Stimulated activated CD4-positive, alpha-beta T cell treated with anti-CD3 and anti-CD28 coated beads, Interleukin-12 subunit alpha, Interleukin-12 subunit beta, amount 100 ng/mL, for 4 hours (primary cell): ENCODE data around the gene RTN4IP1.
"Not testable (repeated sequence)": the region's sequence is repeated elsewhere in the genome, so short reads cannot be mapped to it uniquely, and the experiment has no call there.

Experiments
- DNase-seq: peaks from one replicate; pipeline ENCODE4 v3.0.0-alpha.2; 2020

The RTN4IP1 gene

GRCh38 chr6:106627760-106628159 is 1.5 kb downstream of the RTN4IP1 start:
- DNase-seq = not testable (repeated sequence)

- no peak for DNase-seq
These were observed 2.8 kb downstream of the RTN4IP1 start for GRCh38 chr6:106626485-106626884.

- no peak for DNase-seq
These were observed 6.3 kb downstream of the RTN4IP1 start for GRCh38 chr6:106623039-106623438.

GRCh38 chr6:106622412-106622811 is 6.9 kb downstream of the RTN4IP1 start:
- no peak for DNase-seq

GRCh38 chr6:106620931-106621672 is 8.2 kb downstream of the RTN4IP1 start:
- no peak for DNase-seq

GRCh38 chr6:106619223-106619622 is 10.1 kb downstream of the RTN4IP1 start:
- DNase-seq = no peak

GRCh38 chr6:106618324-106618723 is 11.0 kb downstream of the RTN4IP1 start:
- no peak for DNase-seq

GRCh38 chr6:106617857-106618256 is 11.4 kb downstream of the RTN4IP1 start:
- no peak for DNase-seq

- no peak for DNase-seq
These were observed 12.0 kb downstream of the RTN4IP1 start for GRCh38 chr6:106617302-106617701.

- no peak for DNase-seq
These were observed 14.6 kb downstream of the RTN4IP1 start for GRCh38 chr6:106614592-106615257.

GRCh38 chr6:106614166-106614565 is 15.1 kb downstream of the RTN4IP1 start:
- DNase-seq = no peak

GRCh38 chr6:106613590-106613989 is 15.7 kb downstream of the RTN4IP1 start:
- DNase-seq = no peak

GRCh38 chr6:106612671-106613416 is 16.5 kb downstream of the RTN4IP1 start:
- no peak for DNase-seq

- DNase-seq = no peak
These were observed 18.3 kb downstream of the RTN4IP1 start for GRCh38 chr6:106611030-106611429.

GRCh38 chr6:106609699-106610098 is 19.6 kb downstream of the RTN4IP1 start:
- DNase-seq = no peak

GRCh38 chr6:106608080-106608668 is 21.1 kb downstream of the RTN4IP1 start:
- DNase-seq = no peak

GRCh38 chr6:106600329-106600728 is 29.0 kb downstream of the RTN4IP1 start:
- no peak for DNase-seq

- DNase-seq = no peak
These were observed 29.9 kb downstream of the RTN4IP1 start for GRCh38 chr6:106599440-106599839.

- no peak for DNase-seq
These were observed 38.0 kb downstream of the RTN4IP1 start for GRCh38 chr6:106591111-106591825.

GRCh38 chr6:106588937-106589336 is 40.4 kb downstream of the RTN4IP1 start:
- not testable (repeated sequence) for DNase-seq

- DNase-seq = no peak
These were observed 42.4 kb downstream of the RTN4IP1 start for GRCh38 chr6:106586815-106587415.

- no peak for DNase-seq
These were observed 47.8 kb downstream of the RTN4IP1 start for GRCh38 chr6:106581468-106581867.
